OCI-LY7 (cell line): ENCODE measurements around the gene BTBD9. TPM values are rescaled to one million over a fixed set of nuclear protein-coding genes. Genes with fewer than 3 reads are reported as not detected.

Experiments used
- BruUV-seq: library from RNA; stranded (reverse); fragments of 400-500 nt; replicated peaks from 2 replicates; lab custom pipeline; 2021; lab: Mats Ljungman, UMichigan
- CTCF ChIA-PET: fragments of 300-600 bp; sonication (Branson Sonifier 250); formaldehyde crosslinking; loops from one replicate; lab custom pipeline; 2022; ENCODE audit warnings: antibody characterized with exemption; ENCODE audit not compliant: unreplicated experiment; lab: Charles Lee
- POLR2A ChIA-PET: fragments of 300-600 bp; sonication (Branson Sonifier 250); formaldehyde crosslinking; loops from one replicate; lab custom pipeline; 2022; ENCODE audit warnings: antibody characterized with exemption; lab: Charles Lee
- DNase-seq: peaks from one replicate; pipeline ENCODE4 v3.0.0-alpha.2; 2015; ENCODE audit warnings: low spot score
- H2AFZ ChIP-seq: fragments of 200-600 bp; sonication (generic), shearing (Covaris generic); 2 replicates; pipeline ENCODE4 v1.6.1; 2014; ENCODE audit warnings: mild to moderate bottlenecking, antibody characterized with exemption, low read length, moderate library complexity
- H3K27ac ChIP-seq: fragments of 200-600 bp; sonication (generic); 2 replicates; pipeline ENCODE4 v1.5.1; 2014; ENCODE audit warnings: mixed run types, low read depth, mild to moderate bottlenecking, moderate library complexity, low read length, inconsistent platforms; ENCODE audit not compliant: poor library complexity, severe bottlenecking
- H3K36me3 ChIP-seq: fragments of 200-600 bp; sonication (generic); 2 replicates; pipeline ENCODE4 v1.6.1; 2014; ENCODE audit warnings: mild to moderate bottlenecking, antibody characterized with exemption, low read length, moderate library complexity, mixed read lengths; ENCODE audit not compliant: insufficient read depth
- H3K4me1 ChIP-seq: fragments of 200-600 bp; sonication (generic); 2 replicates; pipeline ENCODE4 v1.5.1; 2014; ENCODE audit warnings: mild to moderate bottlenecking, low read length; ENCODE audit not compliant: insufficient read depth, poor library complexity, severe bottlenecking
- H3K4me2 ChIP-seq: fragments of 200-600 bp; sonication (generic); 2 replicates; pipeline ENCODE4 v1.6.1; 2014; ENCODE audit warnings: mild to moderate bottlenecking, low read length
- H3K4me3 ChIP-seq: fragments of 200-600 bp; sonication (generic); 2 replicates; pipeline ENCODE4 v1.5.1; 2014; ENCODE audit warnings: mild to moderate bottlenecking, low read depth, low read length; ENCODE audit not compliant: poor library complexity, severe bottlenecking
- H3K79me2 ChIP-seq: fragments of 200-600 bp; sonication (generic); 2 replicates; pipeline ENCODE4 v1.6.1; 2016; ENCODE audit warnings: low read depth, mild to moderate bottlenecking, low read length, moderate library complexity, mixed read lengths; ENCODE audit not compliant: insufficient read depth
- H3K9me2 ChIP-seq: fragments of 200-600 bp; sonication (generic); 2 replicates; pipeline ENCODE4 v1.6.1; 2016; ENCODE audit warnings: mild to moderate bottlenecking, low read length, mixed read lengths; ENCODE audit not compliant: insufficient read depth
- H3K9me3 ChIP-seq: fragments of 200-600 bp; sonication (generic); 2 replicates; pipeline ENCODE4 v1.6.1; 2014; ENCODE audit warnings: mild to moderate bottlenecking, mixed run types, low read length, mixed read lengths
- H4K20me1 ChIP-seq: fragments of 200-600 bp; sonication (generic); 2 replicates; pipeline ENCODE4 v1.6.1; 2014; ENCODE audit warnings: mild to moderate bottlenecking, antibody characterized with exemption, low read length, moderate library complexity, mixed read lengths; ENCODE audit not compliant: insufficient read depth
- EZH2phosphoT487 ChIP-seq: fragments of 200-600 bp; sonication (generic); IDR thresholded peaks from 2 replicates; pipeline ENCODE4 v1.6.1; 2018; ENCODE audit warnings: low read depth, borderline replicate concordance, mild to moderate bottlenecking, mixed run types, antibody characterized with exemption, low read length, moderate library complexity, mixed read lengths
- intact Hi-C: fragments of 100-400 bp; cut with micrococcal nuclease; formaldehyde crosslinking; loops from one replicate; pipeline ENCODE4 v1.10.0; 2022; ENCODE audit not compliant: unreplicated experiment
- total RNA-seq, 2 experiments: library from RNA; depleted of rRNA in 1 of 2; stranded (reverse); fragments of >200 nt in 1 of 2; shearing (Covaris generic) in 1 of 2; gene quantifications; 2 replicates each; pipeline ENCODE4 v1.2.3, GENCODE V29; 2014 to 2022
- TF ChIP-seq, protein P1 (sequence below): fragments of 200-600 bp; sonication (generic); conservative IDR thresholded peaks from 2 replicates; pipeline ENCODE4 v1.5.1; 2014; ENCODE audit warnings: mild to moderate bottlenecking, antibody characterized with exemption, low read length, moderate library complexity, mixed read lengths

BTBD9 gene
- total RNA-seq, 2 experiments from 2014 or later = 5.9 to 7.3 TPM

DNA sequence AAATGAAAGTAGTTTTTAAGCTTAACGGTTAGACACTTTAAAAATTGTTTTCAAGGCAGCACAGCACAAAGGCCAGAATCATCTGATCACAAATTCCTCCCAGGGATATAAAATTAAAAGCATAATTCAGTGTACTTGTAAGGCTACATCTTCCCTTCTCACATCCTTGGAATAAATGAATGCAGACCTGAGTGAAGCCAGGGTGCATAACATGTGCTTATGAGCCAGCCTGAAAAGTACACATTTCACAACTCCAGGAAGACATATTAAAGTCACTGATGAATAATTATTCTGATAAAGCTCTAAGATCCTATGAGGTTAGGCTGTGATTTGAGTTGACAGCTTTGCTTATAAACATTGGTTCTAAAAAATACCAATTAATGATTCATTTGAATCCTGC lies 163.6 kb downstream of the BTBD9 start:
- Histone ChIP-seq H3K27ac (no peak overlapping the region), H3K79me2 (no peaks in the 10 kb centered on the region), H3K4me1 (no peaks in the 10 kb centered on the region), H4K20me1 (no peaks in the 10 kb centered on the region), H3K36me3 (no peaks in the 10 kb centered on the region), H3K9me3 (no peaks in the 10 kb centered on the region), H2AFZ (no peak overlapping the region), H3K4me3 (no peak overlapping the region), H3K9me2 (no peaks in the 10 kb centered on the region), H3K4me2 (no peak overlapping the region)
- ChIA-PET CTCF (interaction anchor here (0.5 kb wide), 1 partner anchor 65 kb away, joined by 3 read pairs; no protein-coding TSS in a partner anchor), POLR2A (interaction anchor here (0.6 to 1.5 kb wide), 2 partner anchors 10 to 842 kb away, joined by 3 to 5 read pairs; no protein-coding TSS in a partner anchor)
- no peak for TF ChIP-seq EZH2phosphoT487
- TF ChIP-seq, protein P1, sequence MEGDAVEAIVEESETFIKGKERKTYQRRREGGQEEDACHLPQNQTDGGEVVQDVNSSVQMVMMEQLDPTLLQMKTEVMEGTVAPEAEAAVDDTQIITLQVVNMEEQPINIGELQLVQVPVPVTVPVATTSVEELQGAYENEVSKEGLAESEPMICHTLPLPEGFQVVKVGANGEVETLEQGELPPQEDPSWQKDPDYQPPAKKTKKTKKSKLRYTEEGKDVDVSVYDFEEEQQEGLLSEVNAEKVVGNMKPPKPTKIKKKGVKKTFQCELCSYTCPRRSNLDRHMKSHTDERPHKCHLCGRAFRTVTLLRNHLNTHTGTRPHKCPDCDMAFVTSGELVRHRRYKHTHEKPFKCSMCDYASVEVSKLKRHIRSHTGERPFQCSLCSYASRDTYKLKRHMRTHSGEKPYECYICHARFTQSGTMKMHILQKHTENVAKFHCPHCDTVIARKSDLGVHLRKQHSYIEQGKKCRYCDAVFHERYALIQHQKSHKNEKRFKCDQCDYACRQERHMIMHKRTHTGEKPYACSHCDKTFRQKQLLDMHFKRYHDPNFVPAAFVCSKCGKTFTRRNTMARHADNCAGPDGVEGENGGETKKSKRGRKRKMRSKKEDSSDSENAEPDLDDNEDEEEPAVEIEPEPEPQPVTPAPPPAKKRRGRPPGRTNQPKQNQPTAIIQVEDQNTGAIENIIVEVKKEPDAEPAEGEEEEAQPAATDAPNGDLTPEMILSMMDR = no peak
- BruUV-seq = no TSS peak
- no peak for DNase-seq
- intact Hi-C loops = no loop called here

DNA sequence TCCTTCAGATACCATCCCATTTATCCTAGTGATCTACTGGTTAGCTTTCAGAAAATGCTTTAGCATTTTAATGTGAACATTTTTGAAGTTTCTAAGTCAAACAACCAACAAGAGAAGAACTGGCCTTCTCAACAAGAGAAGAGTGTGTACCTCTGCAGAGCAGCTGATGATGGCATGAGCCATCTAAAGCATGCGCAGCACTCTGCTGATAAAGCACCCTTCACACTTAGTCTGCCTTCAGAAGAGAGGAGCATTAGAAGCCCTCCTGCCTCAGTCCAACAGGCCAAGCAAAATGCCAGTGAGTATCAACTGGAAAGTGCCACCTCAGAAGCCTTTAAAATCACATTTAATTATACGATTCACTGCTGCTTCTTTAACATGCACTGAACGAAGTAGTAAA lies 169.2 kb downstream of the BTBD9 start:
- POLR2A ChIA-PET = no interaction called here
- intact Hi-C loops = no loop called here
- Histone ChIP-seq H3K4me3 (no peak overlapping the region), H3K9me3 (no peaks in the 10 kb centered on the region), H3K27ac (no peak overlapping the region), H2AFZ (no peak overlapping the region), H3K4me1 (no peaks in the 10 kb centered on the region), H3K79me2 (no peaks in the 10 kb centered on the region), H3K9me2 (no peaks in the 10 kb centered on the region), H4K20me1 (no peaks in the 10 kb centered on the region), H3K4me2 (no peak overlapping the region), H3K36me3 (no peaks in the 10 kb centered on the region)
- BruUV-seq = no TSS peak
- CTCF ChIA-PET = no interaction called here
- TF ChIP-seq, protein P1 = no peak
- no peak for TF ChIP-seq EZH2phosphoT487
- no peak for DNase-seq

DNA sequence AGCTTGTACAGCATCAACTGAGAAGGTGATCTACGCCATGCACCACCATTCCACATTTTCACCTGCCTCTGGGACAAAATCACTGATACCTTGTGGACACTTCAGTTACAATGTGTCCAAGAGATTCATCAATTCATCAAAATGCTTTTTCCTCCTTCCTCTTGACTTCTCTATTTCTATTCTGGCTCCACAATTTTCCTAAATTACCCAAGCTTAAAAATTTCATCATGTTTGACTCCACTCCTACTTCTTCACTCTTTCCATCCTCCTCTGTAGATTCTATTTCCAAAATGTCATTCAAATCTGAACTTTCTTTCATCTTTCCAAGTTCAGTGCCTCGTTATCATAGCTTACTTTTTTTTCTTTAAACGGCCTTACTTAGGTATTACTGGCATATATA lies 172.2 kb downstream of the BTBD9 start:
- Histone ChIP-seq H3K9me2 (no peaks in the 10 kb centered on the region), H3K36me3 (no peaks in the 10 kb centered on the region), H3K9me3 (no peaks in the 10 kb centered on the region), H2AFZ (no peak overlapping the region), H3K4me3 (no peak overlapping the region), H4K20me1 (no peaks in the 10 kb centered on the region), H3K4me2 (no peak overlapping the region), H3K4me1 (no peaks in the 10 kb centered on the region), H3K79me2 (no peaks in the 10 kb centered on the region), H3K27ac (no peak overlapping the region)
- TF ChIP-seq EZH2phosphoT487 = no peak
- TF ChIP-seq, protein P1 = no peak
- BruUV-seq = no TSS peak
- POLR2A ChIA-PET = interaction anchor here (1.2 kb wide), 1 partner anchor 13 kb away, joined by 3 read pairs; no protein-coding TSS in a partner anchor
- intact Hi-C loops = no loop called here
- no peak for DNase-seq
- CTCF ChIA-PET = no interaction called here
